SK-N-MC (cell line): ENCODE results near the gene TEX53.

Experiments used
- EZH2 ChIP-seq: fragments of 200-600 bp; sonication (generic); IDR thresholded peaks from one replicate; pipeline ENCODE4 v1.6.1; 2017; ENCODE audit warnings: antibody characterized with exemption
- POLR2AphosphoS5 ChIP-seq: IDR thresholded peaks from 2 replicates; pipeline ENCODE4 v1.6.1; 2012; ENCODE audit warnings: mild to moderate bottlenecking, low read depth, low read length, borderline replicate concordance

- TF ChIP-seq POLR2AphosphoS5: no peak
- no peak for TF ChIP-seq EZH2
These were observed 44.5 kb downstream of the TEX53 start for GRCh38 chr9:114613087-114613486.
